NT2/D1 (cell line): ENCODE results near the gene ANXA1.

Source experiments
- SUZ12 ChIP-seq: IDR thresholded peaks from 2 replicates; pipeline ENCODE4 v1.6.1; 2011; ENCODE audit not compliant: insufficient read length, insufficient read depth; ENCODE audit errors: extremely low read depth
- YY1 ChIP-seq: IDR thresholded peaks from 2 replicates; pipeline ENCODE4 v1.6.1; 2011; ENCODE audit not compliant: insufficient read length, insufficient read depth
- ZNF274 ChIP-seq: IDR thresholded peaks from 2 replicates; pipeline ENCODE4 v1.6.1; 2011; ENCODE audit warnings: mild to moderate bottlenecking, low read depth, low read length

DNA sequence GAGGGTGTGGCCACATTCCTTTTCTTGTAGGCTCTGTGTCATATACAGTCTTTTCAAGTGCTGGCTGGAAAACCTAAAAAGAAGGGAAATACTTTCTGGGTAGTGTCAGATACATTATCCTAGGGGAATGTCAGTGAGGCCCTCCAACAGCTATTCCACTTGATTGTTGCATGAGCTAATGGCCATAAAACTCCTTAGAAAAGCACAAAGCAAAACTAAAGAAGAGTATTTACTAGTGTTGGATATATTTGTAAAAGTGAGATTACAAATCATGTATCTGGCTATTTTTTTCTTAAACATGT is 829 bp downstream of the ANXA1 start:
- no peak for TF ChIP-seq YY1
- no peak for TF ChIP-seq ZNF274
- TF ChIP-seq SUZ12: no peak
